Measurements from ENCODE around the gene PDCD1.
"Not testable (repeated sequence)": the region's sequence is repeated elsewhere in the genome, so short reads cannot be mapped to it uniquely, and the experiment has no call there.

PDCD1 gene

DNA sequence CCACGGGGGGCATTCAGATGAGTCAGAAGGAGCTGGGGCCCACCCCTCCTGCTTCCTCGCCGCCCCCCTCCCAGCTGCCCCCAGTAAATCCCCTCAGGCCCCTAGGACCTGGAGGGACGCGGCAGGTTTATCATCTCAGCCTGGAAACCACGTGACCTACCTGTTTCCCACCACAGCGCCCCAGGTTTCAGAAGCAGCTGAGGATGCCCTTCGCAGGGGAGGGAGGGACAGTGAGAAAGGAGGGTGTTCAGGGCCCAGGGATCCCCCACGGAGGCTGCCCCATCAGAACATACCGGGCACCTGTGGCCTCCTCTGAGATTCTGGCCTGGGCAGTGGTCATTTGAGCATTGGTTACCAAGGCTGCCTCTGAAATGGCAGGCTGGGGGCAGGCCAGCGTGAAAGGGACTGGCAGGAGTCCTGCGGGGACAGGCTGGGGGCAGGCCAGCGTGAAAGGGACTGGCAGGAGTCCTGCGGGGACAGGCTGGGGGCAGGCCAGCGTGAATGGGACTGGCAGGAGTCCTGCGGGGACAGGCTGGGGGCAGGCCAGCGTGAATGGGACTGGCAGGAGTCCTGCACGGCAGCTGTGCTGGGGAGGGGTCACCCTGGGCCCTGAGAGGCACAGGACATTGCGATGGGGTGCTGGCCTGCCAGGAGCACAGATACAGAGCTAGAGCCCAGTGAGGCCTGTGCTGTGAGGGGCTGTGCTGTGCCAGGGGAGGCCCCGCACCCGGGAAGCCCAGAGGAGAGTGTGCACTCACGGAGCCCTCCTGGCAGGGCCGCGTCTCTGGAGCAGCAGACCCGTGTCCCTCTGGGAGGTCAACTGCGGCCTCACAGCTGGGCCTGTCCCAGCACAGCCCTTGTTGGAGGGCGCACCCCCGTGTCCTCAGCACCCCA is 48.1 kb downstream of the PDCD1 start:
- no peak for DNase-seq

GRCh38 chr2:241809383-241810306 is 49.0 kb downstream of the PDCD1 start:
- no peak for DNase-seq

DNA sequence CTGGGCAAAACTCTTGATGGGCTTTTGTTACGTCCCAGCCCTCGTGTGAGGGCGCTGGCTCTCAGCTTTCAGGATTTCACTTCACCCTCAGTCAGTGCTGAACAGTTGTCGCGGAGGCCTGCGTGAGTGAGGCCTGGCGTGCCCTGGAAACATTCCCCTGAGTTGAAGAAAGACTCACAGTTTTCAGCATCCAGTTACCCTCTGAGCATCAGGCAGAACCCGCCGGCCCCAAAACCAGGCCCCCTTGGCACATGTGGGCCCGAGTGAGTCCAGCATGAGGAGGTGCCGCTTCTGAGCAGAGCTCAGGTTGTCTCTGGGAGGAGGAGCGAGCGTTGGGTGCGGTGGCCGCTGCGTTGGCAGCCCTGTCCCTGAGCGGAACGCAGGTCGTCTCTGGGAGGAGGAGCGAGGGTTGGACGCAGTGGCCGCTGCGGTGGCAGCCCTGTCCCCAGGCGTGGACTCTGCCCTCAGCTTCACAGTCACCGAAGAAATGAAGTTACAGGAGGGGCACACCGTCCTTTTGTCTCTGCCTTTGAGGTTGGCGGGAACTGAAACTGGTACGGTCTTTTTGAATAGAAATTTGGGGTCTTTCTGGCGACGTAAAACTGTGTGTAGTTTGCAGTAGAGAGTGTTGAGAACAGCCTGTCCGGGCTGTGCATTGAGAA is 49.8 kb downstream of the PDCD1 start, which contains the start of gene NEU4:
NEU4 (plus strand) TSS at position 473 of the 662 bp plus-strand sequence. CDS start 5,292 bp downstream, outside the sequence.
- no peak for DNase-seq

GRCh38 chr2:241808051-241808720 is 50.5 kb downstream of the PDCD1 start:
- DNase-seq = no peak

DNA sequence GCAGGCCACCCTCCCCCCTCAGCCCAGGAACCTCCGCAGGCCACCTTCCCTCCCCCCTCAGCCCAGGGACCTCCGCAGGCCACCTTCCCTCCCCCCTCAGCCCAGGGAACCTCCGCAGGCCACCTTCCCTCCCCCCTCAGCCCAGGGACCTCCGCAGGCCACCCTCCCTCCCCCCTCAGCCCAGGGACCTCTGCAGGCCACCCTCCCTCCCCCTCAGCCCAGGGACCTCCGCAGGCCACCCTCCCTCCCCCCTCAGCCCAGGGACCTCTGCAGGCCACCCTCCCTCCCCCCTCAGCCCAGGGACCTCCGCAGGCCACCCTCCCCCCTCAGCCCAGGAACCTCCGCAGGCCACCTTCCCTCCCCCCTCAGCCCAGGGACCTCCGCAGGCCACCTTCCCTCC is 52.5 kb downstream of the PDCD1 start:
- DNase-seq = not testable (repeated sequence)

- DNase-seq = no peak
Observed at GRCh38 chr2:241804326-241805229, 54.1 kb downstream of the PDCD1 start.

DNA sequence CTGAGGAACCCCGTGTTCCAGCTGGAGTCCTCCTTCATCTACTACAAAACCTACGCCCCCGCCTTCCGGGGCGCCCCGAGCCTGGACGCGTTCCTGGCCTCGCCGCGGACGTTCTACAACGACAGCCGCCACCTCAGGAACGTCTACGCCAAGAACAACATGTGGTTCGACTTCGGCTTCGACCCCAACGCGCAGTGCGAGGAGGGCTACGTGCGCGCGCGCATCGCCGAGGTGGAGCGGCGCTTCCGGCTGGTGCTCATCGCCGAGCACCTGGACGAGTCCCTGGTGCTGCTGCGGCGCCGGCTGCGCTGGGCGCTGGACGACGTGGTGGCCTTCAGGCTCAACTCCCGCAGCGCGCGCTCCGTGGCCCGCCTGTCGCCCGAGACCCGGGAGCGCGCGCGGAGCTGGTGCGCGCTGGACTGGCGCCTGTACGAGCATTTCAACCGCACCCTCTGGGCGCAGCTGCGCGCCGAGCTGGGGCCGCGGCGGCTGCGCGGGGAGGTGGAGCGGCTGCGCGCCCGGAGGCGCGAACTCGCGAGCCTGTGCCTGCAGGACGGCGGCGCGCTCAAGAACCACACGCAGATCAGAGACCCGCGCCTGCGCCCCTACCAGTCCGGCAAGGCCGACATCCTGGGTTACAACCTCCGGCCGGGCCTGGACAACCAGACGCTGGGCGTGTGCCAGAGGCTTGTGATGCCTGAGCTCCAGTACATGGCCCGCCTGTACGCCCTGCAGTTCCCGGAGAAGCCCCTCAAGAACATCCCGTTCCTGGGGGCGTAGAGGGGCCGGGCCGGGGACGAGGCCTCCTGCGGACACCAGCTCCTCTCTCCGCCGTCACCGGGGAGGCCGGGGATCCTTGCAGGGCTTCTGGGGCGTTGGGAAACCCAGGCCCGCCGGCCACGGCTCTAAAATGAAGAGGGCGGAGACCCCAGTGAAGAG is 55.0 kb downstream of the PDCD1 start:
- no peak for DNase-seq

GRCh38 chr2:241802421-241803318 is 56.0 kb downstream of the PDCD1 start:
- DNase-seq = no peak

GRCh38 chr2:241801611-241802420 is 56.9 kb downstream of the PDCD1 start:
- no peak for DNase-seq

DNA sequence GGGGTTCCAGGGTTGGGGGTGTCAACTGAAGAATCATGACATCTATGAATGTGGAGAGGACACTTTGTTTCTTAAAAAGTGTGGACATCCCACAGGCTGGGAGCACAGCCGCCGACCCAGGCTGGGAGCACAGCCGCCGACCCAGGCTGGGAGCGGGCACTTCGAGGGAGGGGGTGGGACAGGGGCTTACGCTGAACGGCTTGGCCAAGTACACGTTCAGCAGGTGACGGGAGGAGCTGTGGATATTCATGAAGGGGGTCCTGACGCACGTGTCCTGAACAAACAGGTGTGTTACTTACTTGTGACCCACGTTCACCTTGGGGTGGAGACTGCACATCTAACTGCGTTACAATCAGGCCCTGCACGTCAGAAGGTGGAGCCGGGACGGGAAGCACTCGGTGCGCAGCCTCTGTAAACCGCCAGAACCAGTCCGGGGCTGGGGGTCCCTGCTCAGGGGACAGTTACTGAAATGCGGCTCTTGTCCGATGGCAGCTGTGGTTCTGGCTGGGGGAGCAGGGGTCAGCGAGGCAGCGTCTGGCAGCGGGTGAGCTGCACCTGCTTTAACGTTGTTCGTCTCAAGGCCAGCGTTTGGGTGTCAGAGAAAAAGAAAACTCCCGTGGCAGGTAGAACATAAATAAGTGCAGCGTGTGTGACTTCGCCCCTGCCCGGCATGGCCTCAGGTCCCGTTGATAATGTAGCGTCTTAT is 58.3 kb downstream of the PDCD1 start:
- not testable (repeated sequence) for DNase-seq
